Astrocyte (in vitro differentiated cells and primary cell): ENCODE data around the gene TIMM10.

Source experiments
- CTCF ChIP-seq: IDR thresholded peaks from 2 replicates; pipeline ENCODE4 v1.5.1; 2011; ENCODE audit warnings: low read depth, mild to moderate bottlenecking, inconsistent platforms, low read length, moderate library complexity; ENCODE audit not compliant: insufficient read depth
- EZH2 ChIP-seq: IDR thresholded peaks from 2 replicates; pipeline ENCODE4 v1.6.1; 2012; ENCODE audit warnings: mild to moderate bottlenecking, low read length, inconsistent platforms; ENCODE audit not compliant: insufficient read depth

- TF ChIP-seq CTCF = no peak
- no peak for TF ChIP-seq EZH2
Measured at GRCh38 chr11:57496109-57496820, 34.3 kb downstream of the TIMM10 start.
